H1 (cell line): ENCODE measurements around the gene WDR27. TPM values are rescaled to one million over a fixed set of nuclear protein-coding genes. Genes with fewer than 3 reads are reported as not detected.

Experiments used
- CTCF ChIA-PET: fragments of 300-600 bp; sonication (Branson Sonifier 250); formaldehyde crosslinking; loops from one replicate; lab custom pipeline; 2021; ENCODE audit not compliant: partially characterized antibody; lab: Charles Lee
- POLR2A ChIA-PET: fragments of 300-600 bp; sonication (Branson Sonifier 250); formaldehyde crosslinking; loops from one replicate; lab custom pipeline; 2021; ENCODE audit warnings: inconsistent platforms; ENCODE audit not compliant: partially characterized antibody; lab: Charles Lee
- DNase-seq, 2 experiments: peaks; one replicate each; pipeline versions ENCODE4 v3.0.0 to v3.0.0-alpha.2; 2010 to 2022; ENCODE audit warnings: low spot score in 2 of 2, low read depth in 1 of 2, mixed read lengths in 1 of 2
- FAIRE-seq: peaks from 2 replicates; lab custom pipeline; 2011; peaks lifted over from hg19 to GRCh38; lab: Jason Lieb, UNC
- H2AFZ ChIP-seq: 2 replicates; pipeline ENCODE4 v1.8.1; 2012; ENCODE audit warnings: low read length, inconsistent platforms
- H2AK5ac ChIP-seq: 2 replicates; pipeline ENCODE4 v1.6.1; 2013; ENCODE audit warnings: low read depth, low read length
- H2BK120ac ChIP-seq: replicated peaks from 2 replicates; pipeline ENCODE3; 2013; ENCODE audit warnings: low read depth, low read length, inconsistent platforms
- H2BK12ac ChIP-seq: 2 replicates; pipeline ENCODE4 v1.6.1; 2013; ENCODE audit warnings: low read depth, low read length
- H2BK15ac ChIP-seq: 2 replicates; pipeline ENCODE4 v1.6.1; 2013; ENCODE audit warnings: low read length
- H2BK20ac ChIP-seq: 2 replicates; pipeline ENCODE4 v1.6.1; 2013; ENCODE audit warnings: low read length
- H2BK5ac ChIP-seq: 2 replicates; pipeline ENCODE4 v1.6.1; 2013; ENCODE audit warnings: low read depth, low read length
- H3K14ac ChIP-seq: 2 replicates; pipeline ENCODE4 v1.6.1; 2013; ENCODE audit warnings: inconsistent platforms; ENCODE audit not compliant: insufficient read length
- H3K18ac ChIP-seq: 2 replicates; pipeline ENCODE4 v1.6.1; 2013; ENCODE audit warnings: low read length; ENCODE audit errors: extremely low read depth
- H3K23ac ChIP-seq: 2 replicates; pipeline ENCODE4 v1.6.1; 2013; ENCODE audit warnings: inconsistent platforms; ENCODE audit not compliant: insufficient read length
- H3K23me2 ChIP-seq: 2 replicates; pipeline ENCODE4 v1.6.1; 2013; ENCODE audit warnings: low read depth, low read length
- H3K27ac ChIP-seq: 2 replicates; pipeline ENCODE4 v1.6.1; 2011; ENCODE audit warnings: low read depth, low read length, inconsistent platforms
- H3K27me3 ChIP-seq, 4 experiments: replicated peaks in 1 of 4; 1 replicate in 1 of 4; 2 replicates in 3 of 4; pipeline versions ENCODE4 v1.6.1 to v1.8.1; 2011 to 2013; ENCODE audit warnings: low read length in 3 of 4, mild to moderate bottlenecking in 3 of 4, inconsistent platforms in 2 of 4, mixed read lengths in 2 of 4, moderate library complexity in 1 of 4; ENCODE audit not compliant: control insufficient read depth in 3 of 4, insufficient read depth in 3 of 4; ENCODE audit errors: extremely low read depth in 1 of 4
- H3K36me3 ChIP-seq, 4 experiments: 2 replicates each; pipeline versions ENCODE4 v1.6.1 to v1.8.1; 2011 to 2013; ENCODE audit warnings: mild to moderate bottlenecking in 4 of 4, low read length in 3 of 4, moderate library complexity in 2 of 4, control low read depth in 1 of 4, inconsistent platforms in 1 of 4; ENCODE audit not compliant: insufficient read depth in 4 of 4, control insufficient read depth in 2 of 4
- H3K4ac ChIP-seq: replicated peaks from 2 replicates; pipeline ENCODE3; 2013; ENCODE audit warnings: low read length, low read depth, mixed read lengths, inconsistent platforms; ENCODE audit not compliant: insufficient read length
- H3K4me1 ChIP-seq, 4 experiments: replicated peaks in 1 of 4; 1 replicate in 1 of 4; 2 replicates in 3 of 4; pipeline versions ENCODE4 v1.6.1 to v1.8.1; 2011 to 2013; ENCODE audit warnings: low read length in 3 of 4, inconsistent platforms in 2 of 4, mixed read lengths in 1 of 4; ENCODE audit not compliant: insufficient read depth in 4 of 4, control insufficient read depth in 3 of 4
- H3K4me2 ChIP-seq, 2 experiments: 2 replicates each; pipeline versions ENCODE4 v1.6.1 to v1.8.1; 2011 to 2013; ENCODE audit warnings: low read depth in 2 of 2, low read length in 2 of 2, control low read depth in 1 of 2, inconsistent platforms in 1 of 2, mild to moderate bottlenecking in 1 of 2; ENCODE audit not compliant: insufficient read depth in 1 of 2
- H3K4me3 ChIP-seq, 4 experiments: fragments of 200-600, 300-600 bp in 1 of 4; sonication (generic), shearing (Covaris generic), sonication (Bioruptor Twin) in 1 of 4; 2 replicates each; pipeline versions ENCODE4 v1.5.1 to v1.8.1; 2011 to 2016; ENCODE audit warnings: low read length in 4 of 4, low read depth in 3 of 4, control low read depth in 2 of 4, inconsistent platforms in 2 of 4, mild to moderate bottlenecking in 2 of 4, mixed read lengths in 1 of 4, moderate library complexity in 1 of 4; ENCODE audit not compliant: insufficient read depth in 2 of 4; ENCODE audit errors: extremely low read depth in 1 of 4
- H3K56ac ChIP-seq: replicated peaks from 2 replicates; pipeline ENCODE3; 2013; ENCODE audit warnings: low read depth, mild to moderate bottlenecking, mixed read lengths, low read length, inconsistent platforms; ENCODE audit not compliant: insufficient read length
- H3K79me1 ChIP-seq: 2 replicates; pipeline ENCODE4 v1.6.1; 2013; ENCODE audit warnings: low read depth, low read length, control low read depth
- H3K79me2 ChIP-seq, 2 experiments: 2 replicates each; pipeline versions ENCODE4 v1.6.1 to v1.8.1; 2012 to 2013; ENCODE audit warnings: low read length in 2 of 2, mild to moderate bottlenecking in 2 of 2, inconsistent platforms in 1 of 2; ENCODE audit not compliant: insufficient read depth in 2 of 2, control insufficient read depth in 1 of 2
- H3K9ac ChIP-seq, 4 experiments: replicated peaks in 1 of 4; 1 replicate in 1 of 4; 2 replicates in 3 of 4; pipeline versions ENCODE4 v1.6.1 to v1.8.1; 2011 to 2013; ENCODE audit warnings: low read depth in 3 of 4, low read length in 3 of 4, control low read depth in 2 of 4, mild to moderate bottlenecking in 2 of 4, moderate library complexity in 2 of 4, inconsistent platforms in 1 of 4; ENCODE audit errors: extremely low read depth in 1 of 4
- H3K9me3 ChIP-seq, 2 experiments: 2 replicates each; pipeline versions ENCODE4 v1.6.1 to v1.8.1; 2012 to 2013; ENCODE audit warnings: mild to moderate bottlenecking in 2 of 2, moderate library complexity in 2 of 2, control low read depth in 1 of 2, inconsistent platforms in 1 of 2, low read depth in 1 of 2, low read length in 1 of 2, mixed read lengths in 1 of 2; ENCODE audit not compliant: insufficient read depth in 2 of 2
- H4K20me1 ChIP-seq, 2 experiments: replicated peaks in 1 of 2; 2 replicates each; pipeline versions ENCODE3 to v1.8.1; 2011 to 2013; ENCODE audit warnings: inconsistent platforms in 2 of 2, low read length in 2 of 2, mild to moderate bottlenecking in 1 of 2; ENCODE audit not compliant: insufficient read depth in 2 of 2, control insufficient read depth in 1 of 2
- H4K5ac ChIP-seq: 2 replicates; pipeline ENCODE4 v1.6.1; 2013; ENCODE audit warnings: low read length, low read depth, mixed read lengths, inconsistent platforms; ENCODE audit not compliant: insufficient read length
- H4K8ac ChIP-seq: 2 replicates; pipeline ENCODE4 v1.8.0; 2013; ENCODE audit warnings: mild to moderate bottlenecking, moderate library complexity, low read length, inconsistent platforms; ENCODE audit not compliant: insufficient read depth; ENCODE audit errors: extremely low read depth
- H4K91ac ChIP-seq: replicated peaks from 2 replicates; pipeline ENCODE3; 2013; ENCODE audit warnings: low read length, mixed read lengths, inconsistent platforms; ENCODE audit not compliant: insufficient read length
- CBX5 ChIP-seq: fragments of 300-800, 300-1000 bp; sonication (generic); IDR thresholded peaks from 2 replicates; pipeline ENCODE4 v1.7.1; 2016; ENCODE audit warnings: antibody characterized with exemption, low read length, low read depth
- JUN ChIP-seq: IDR thresholded peaks from 2 replicates; pipeline ENCODE4 v1.6.1; 2011; ENCODE audit warnings: low read depth, mild to moderate bottlenecking, improper control_type of control experiment, low read length
- SIN3A ChIP-seq, 2 experiments: IDR thresholded peaks in 1 of 2; conservative IDR thresholded peaks in 1 of 2; 2 replicates each; pipeline ENCODE4 v1.6.1; 2011 to 2012; ENCODE audit warnings: low read length in 2 of 2, improper control_type of control experiment in 1 of 2, low read depth in 1 of 2, mild to moderate bottlenecking in 1 of 2
- SIRT6 ChIP-seq: IDR thresholded peaks from one replicate; pipeline ENCODE4 v1.7.1; 2012; ENCODE audit warnings: low read length, inconsistent platforms
- TCF12 ChIP-seq: IDR thresholded peaks from 2 replicates; pipeline ENCODE4 v1.6.1; 2011; ENCODE audit warnings: low read depth, mild to moderate bottlenecking, low read length
- WGBS, 2 experiments: shearing (Covaris generic) in 1 of 2; methylation state at CpG; one replicate each; pipeline versions ENCODE4 v1.1.6 to v1.1.7; 2013 to 2015; ENCODE audit warnings: low lambda C conversion rate in 2 of 2, mixed read lengths in 2 of 2, inconsistent platforms in 1 of 2, low coverage in 1 of 2, missing lambda C conversion rate in 1 of 2; ENCODE audit not compliant: insufficient replicate concordance in 2 of 2, insufficient coverage in 1 of 2, insufficient read length in 1 of 2; ENCODE audit errors: extremely low coverage in 1 of 2, missing lambda C conversion rate in 1 of 2; 5-methylcytosine and 5-hydroxymethylcytosine counted together
- polyA plus RNA-seq, 7 experiments: library from polyadenylated mRNA; depleted of rRNA in 3 of 7; stranded (reverse) in 5 of 7; unstranded in 2 of 7; fragments of >200 nt in 5 of 7; fragments of 200-250 nt in 2 of 7; gene quantifications; 1 replicate in 5 of 7; 2 replicates in 1 of 7; 4 replicates in 1 of 7; pipeline versions ENCODE4 v1.2.1 to v1.2.3, GENCODE V29; 2011 to 2013; ENCODE audit warnings: missing spikeins in 2 of 7, mixed read lengths in 2 of 7
- total RNA-seq: library from RNA; stranded (reverse); fragmentation: NEBNext Ultra II Directional; extraction: Animal tissue kit (Norgen Biotek cat#: 25700); gene quantifications from 2 replicates; pipeline ENCODE4 v1.2.1, GENCODE V29; 2021

Gene WDR27
- total and polyA plus RNA-seq, 2 of the 8 experiments (the other 6 are each of a cell fraction or from before 2014, with no cell fraction given), result 53.6 to 68.6 TPM

DNA sequence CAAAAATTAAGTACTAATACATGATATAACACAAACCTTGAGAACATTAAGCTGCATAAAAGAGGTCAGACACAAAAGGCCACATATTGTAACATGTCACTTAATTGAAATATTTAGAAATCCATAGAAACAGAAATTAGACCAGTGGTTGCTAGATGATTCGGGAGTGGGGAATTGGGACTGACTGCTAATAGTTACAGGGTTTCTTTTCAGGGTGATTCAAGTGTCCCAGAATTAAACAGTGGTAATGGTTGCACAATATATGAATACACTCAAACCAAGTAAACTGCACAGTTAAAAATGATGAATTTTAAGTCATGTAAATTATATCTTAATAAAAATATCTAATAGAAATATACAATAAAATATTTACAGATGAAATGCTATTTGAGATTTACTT lies 174.5 kb downstream of the WDR27 start:
- CTCF ChIA-PET, result no interaction called here
- Histone ChIP-seq H3K56ac (no peak overlapping the region), H3K4ac (no peak overlapping the region), H2AK5ac (no peak overlapping the region), H3K4me1 (no peaks in the 10 kb centered on the region), H3K9ac (no peak overlapping the region), H3K36me3 (no peaks in the 10 kb centered on the region), H3K14ac (no peak overlapping the region), H2BK15ac (no peak overlapping the region), H2AFZ (no peak overlapping the region), H3K18ac (no peak overlapping the region), H2BK120ac (no peak overlapping the region), H3K23ac (no peak overlapping the region), H3K4me3 (no peak overlapping the region), H2BK20ac (no peak overlapping the region), H4K20me1 (no peaks in the 10 kb centered on the region), H4K91ac (no peak overlapping the region), H3K9me3 (no peaks in the 10 kb centered on the region), H4K5ac (no peak overlapping the region), H2BK5ac (no peak overlapping the region), H4K8ac (no peak overlapping the region), H3K79me1 (no peaks in the 10 kb centered on the region), H3K27me3 (no peaks in the 10 kb centered on the region), H2BK12ac (no peak overlapping the region), H3K4me2 (no peak overlapping the region), H3K79me2 (no peaks in the 10 kb centered on the region), H3K27ac (no peak overlapping the region), H3K23me2 (no peaks in the 10 kb centered on the region; the same call in 1 of the 2 replicates)
- FAIRE-seq, result no peak
- DNase-seq, result no peak
- 89% methylated on average over 1 of the region's 1 CpG; no CpG with 5 or more reads in 1 of the 2 experiments for WGBS, 2 experiments
- TF ChIP-seq JUN (no peak), CBX5 (no peak), SIRT6 (no peak), SIN3A (conservative IDR thresholded peaks at IDR 0.05 in 1 of 2, IDR thresholded peaks at IDR 0.05 in 1 of 2; ENCODE audit: low read depth in 1 of 2, low read length in 2 of 2) (no peak), TCF12 (no peak)
- POLR2A ChIA-PET, result no interaction called here
